HepG2 (cell line): ENCODE results near the gene C16orf86. TPM values are rescaled to one million over a fixed set of nuclear protein-coding genes. Genes with fewer than 3 reads are reported as not detected.

Source experiments
- CBFB ChIP-seq: sonication (generic); formaldehyde crosslinking; IDR thresholded peaks from 2 replicates; pipeline ENCODE4 v1.4.0; 2020; ENCODE audit warnings: missing genetic modification reagents
- HNF1B ChIP-seq: sonication (generic); formaldehyde crosslinking; IDR thresholded peaks from 2 replicates; pipeline ENCODE4 v1.5.1; 2020; ENCODE audit warnings: mild to moderate bottlenecking, moderate library complexity, missing genetic modification reagents
- HNRNPUL1 ChIP-seq: fragments of 200-400 bp; formaldehyde crosslinking; IDR thresholded peaks from 2 replicates; pipeline ENCODE4 v1.6.1; 2017; ENCODE audit warnings: low read depth, mild to moderate bottlenecking, low read length, moderate library complexity
- KAT7 ChIP-seq: IDR thresholded peaks from 2 replicates; pipeline ENCODE4 v1.6.1; 2018; ENCODE audit warnings: borderline replicate concordance, missing compliant biosample characterization
- MXD4 ChIP-seq: IDR thresholded peaks from 2 replicates; pipeline ENCODE4 v1.6.1; 2016; ENCODE audit warnings: mild to moderate bottlenecking, missing biosample characterization, missing genetic modification reagents
- MYC ChIP-seq: sonication (generic); formaldehyde crosslinking; IDR thresholded peaks from 2 replicates; pipeline ENCODE4 v1.9.0; 2021; ENCODE audit warnings: missing genetic modification reagents, borderline replicate concordance
- PHF21A ChIP-seq: sonication (generic); formaldehyde crosslinking; IDR thresholded peaks from 2 replicates; pipeline ENCODE4 v1.5.0; 2020; ENCODE audit warnings: mild to moderate bottlenecking, missing genetic modification reagents
- PLRG1 ChIP-seq: fragments of 450-650 bp; conservative IDR thresholded peaks from 2 replicates; pipeline ENCODE4 v1.6.1; 2016
- PRPF4 ChIP-seq: fragments of 200-400 bp; formaldehyde crosslinking; IDR thresholded peaks from 2 replicates; pipeline ENCODE4 v1.6.1; 2016; ENCODE audit warnings: low read length, low read depth; ENCODE audit not compliant: poor library complexity, severe bottlenecking
- SAFB2 ChIP-seq: sonication (generic); formaldehyde crosslinking; IDR thresholded peaks from 2 replicates; pipeline ENCODE4 v1.5.1; 2020; ENCODE audit warnings: missing genetic modification reagents, low read depth, mild to moderate bottlenecking, borderline replicate concordance
- SP1 ChIP-seq, 2 experiments: fragments of 450-650 bp in 1 of 2; sonication (generic) in 1 of 2; formaldehyde crosslinking in 1 of 2; IDR thresholded peaks; 2 replicates each; pipeline versions ENCODE4 v1.4.0 to v1.6.1; 2016 to 2020; ENCODE audit warnings: missing genetic modification reagents in 1 of 2
- SRSF4 ChIP-seq: fragments of 200-400 bp; formaldehyde crosslinking; IDR thresholded peaks from one replicate; pipeline ENCODE4 v1.6.1; 2018; ENCODE audit warnings: mild to moderate bottlenecking, low read depth, low read length, moderate library complexity; ENCODE audit not compliant: poor library complexity, severe bottlenecking
- THAP8 ChIP-seq: sonication (generic); formaldehyde crosslinking; IDR thresholded peaks from 2 replicates; pipeline ENCODE4 v1.5.1; 2020; ENCODE audit warnings: missing genetic modification reagents, mild to moderate bottlenecking, borderline replicate concordance
- WIZ ChIP-seq: sonication (generic); formaldehyde crosslinking; IDR thresholded peaks from 2 replicates; pipeline ENCODE4 v1.5.1; 2020; ENCODE audit warnings: mild to moderate bottlenecking, missing genetic modification reagents
- ZC3H13 ChIP-seq: sonication (generic); formaldehyde crosslinking; IDR thresholded peaks from 2 replicates; pipeline ENCODE4 v1.8.1; 2023; ENCODE audit warnings: mild to moderate bottlenecking, missing genetic modification reagents, moderate library complexity
- ZNF577 ChIP-seq: sonication (generic); formaldehyde crosslinking; IDR thresholded peaks from 2 replicates; pipeline ENCODE4 v1.4.0; 2020; ENCODE audit warnings: mild to moderate bottlenecking, low read depth, missing genetic modification reagents, borderline replicate concordance
- ZNF614 ChIP-seq: IDR thresholded peaks from 2 replicates; pipeline ENCODE4 v1.6.1; 2018; ENCODE audit warnings: missing biosample characterization, missing genetic modification reagents, inconsistent platforms, borderline replicate concordance
- ZNF761 ChIP-seq: sonication (generic); formaldehyde crosslinking; conservative IDR thresholded peaks from 2 replicates; pipeline ENCODE4 v1.4.0; 2020; ENCODE audit warnings: mild to moderate bottlenecking, missing genetic modification reagents
- ZNF766 ChIP-seq: sonication (generic); formaldehyde crosslinking; IDR thresholded peaks from 2 replicates; pipeline ENCODE4 v1.5.0; 2020; ENCODE audit warnings: missing genetic modification reagents, borderline replicate concordance
- ZNF772 ChIP-seq: sonication (generic); formaldehyde crosslinking; IDR thresholded peaks from 2 replicates; pipeline ENCODE4 v1.5.0; 2020; ENCODE audit warnings: mild to moderate bottlenecking, missing genetic modification reagents
- ZNF83 ChIP-seq: sonication (generic); formaldehyde crosslinking; IDR thresholded peaks from 2 replicates; pipeline ENCODE4 v1.4.0; 2020; ENCODE audit warnings: missing genetic modification reagents, mild to moderate bottlenecking, borderline replicate concordance
- polyA plus RNA-seq, 8 experiments: library from polyadenylated mRNA; depleted of rRNA in 3 of 8; stranded (reverse) in 7 of 8; unstranded in 1 of 8; fragments of >200 nt; fragmentation: Illumina TruSeq in 4 of 8; extraction: Trizol in 4 of 8; gene quantifications; 2 replicates each; pipeline versions ENCODE4 v1.2.1 to v1.2.3, GENCODE V29; 2011 to 2016; ENCODE audit warnings: low read depth in 4 of 8, missing spikeins in 1 of 8, mixed read lengths in 1 of 8; ENCODE audit not compliant: insufficient read depth in 1 of 8
- total RNA-seq, 5 experiments: library from RNA; depleted of rRNA; stranded (reverse); fragments of >200 nt; fragmentation: Illumina TruSeq; extraction: Trizol; gene quantifications; 2 replicates each; pipeline ENCODE4 v1.2.3, GENCODE V29; 2016; ENCODE audit warnings: low read depth in 1 of 5
- TF ChIP-seq, protein P1 (sequence below): sonication (generic); formaldehyde crosslinking; IDR thresholded peaks from 2 replicates; pipeline ENCODE4 v1.5.1; 2020; ENCODE audit warnings: mild to moderate bottlenecking, missing genetic modification reagents

C16orf86 gene
- total and polyA plus RNA-seq, 2 of the 13 experiments (the other 11 are each of a cell fraction or from before 2014, with no cell fraction given) = 1.5 to 3.1 TPM

DNA sequence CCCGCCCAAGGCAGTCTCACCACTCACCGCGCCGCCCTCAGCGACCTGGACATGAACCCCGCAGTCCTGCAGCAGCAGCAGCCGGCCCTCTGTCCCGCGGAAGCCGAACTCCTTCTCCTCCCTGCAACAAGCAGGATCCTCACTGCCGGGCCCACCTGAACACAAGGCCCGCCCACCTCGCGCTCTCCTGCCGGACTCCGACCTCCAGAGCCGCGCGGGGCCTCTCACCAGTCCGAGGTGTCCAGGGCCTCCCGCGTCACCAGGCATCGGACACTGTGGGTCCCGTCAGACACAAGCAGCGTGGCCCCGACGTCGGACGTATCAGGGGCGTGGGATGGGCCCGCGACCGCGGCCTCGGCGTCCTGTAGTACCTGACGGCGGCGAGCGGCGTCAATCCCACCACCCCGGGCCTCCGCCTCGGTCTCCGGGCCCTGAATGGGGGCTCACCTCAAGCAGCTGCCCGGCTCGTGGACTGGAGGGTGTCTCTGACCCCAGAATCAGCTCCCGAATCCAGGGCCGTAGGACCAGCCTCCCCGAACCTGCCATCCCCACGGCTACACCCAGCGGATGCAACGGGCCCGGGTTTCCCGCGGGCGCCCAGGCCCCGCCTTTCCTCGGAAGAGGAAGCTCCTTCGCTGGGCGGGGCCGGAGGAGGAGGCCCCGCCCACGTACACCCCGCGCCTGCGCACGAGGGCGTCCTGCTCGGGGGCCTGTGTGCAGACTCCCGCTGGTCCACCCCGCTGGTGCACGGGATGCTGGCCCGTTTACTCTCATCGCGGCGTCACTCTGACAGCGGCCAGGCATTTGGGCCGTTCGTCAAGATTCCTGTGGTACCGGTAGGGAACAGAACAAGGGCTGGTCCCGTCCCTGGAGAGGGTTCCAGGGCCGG is 6.7 kb upstream of the C16orf86 start, which contains the start of gene ACD (continued):
- TF ChIP-seq SAFB2 (CRISPR knock-in tag) = peak; percentile 92
- TF ChIP-seq KAT7 = peak; percentile 27; the same call in 1 of the 2 replicates
- peak; percentile 83; the same call in 1 of the 2 replicates for TF ChIP-seq ZNF761
- peak; percentile 90 for TF ChIP-seq HNF1B (CRISPR knock-in tag)
- peak; percentile 70 for TF ChIP-seq PHF21A (CRISPR knock-in tag)
- peak; percentile 67; the same call in 1 of the 2 replicates for TF ChIP-seq MXD4 (CRISPR knock-in tag)
- TF ChIP-seq PLRG1 = no peak
- no peak for TF ChIP-seq SRSF4
- TF ChIP-seq THAP8 (CRISPR knock-in tag) = no peak
- TF ChIP-seq, protein P1, sequence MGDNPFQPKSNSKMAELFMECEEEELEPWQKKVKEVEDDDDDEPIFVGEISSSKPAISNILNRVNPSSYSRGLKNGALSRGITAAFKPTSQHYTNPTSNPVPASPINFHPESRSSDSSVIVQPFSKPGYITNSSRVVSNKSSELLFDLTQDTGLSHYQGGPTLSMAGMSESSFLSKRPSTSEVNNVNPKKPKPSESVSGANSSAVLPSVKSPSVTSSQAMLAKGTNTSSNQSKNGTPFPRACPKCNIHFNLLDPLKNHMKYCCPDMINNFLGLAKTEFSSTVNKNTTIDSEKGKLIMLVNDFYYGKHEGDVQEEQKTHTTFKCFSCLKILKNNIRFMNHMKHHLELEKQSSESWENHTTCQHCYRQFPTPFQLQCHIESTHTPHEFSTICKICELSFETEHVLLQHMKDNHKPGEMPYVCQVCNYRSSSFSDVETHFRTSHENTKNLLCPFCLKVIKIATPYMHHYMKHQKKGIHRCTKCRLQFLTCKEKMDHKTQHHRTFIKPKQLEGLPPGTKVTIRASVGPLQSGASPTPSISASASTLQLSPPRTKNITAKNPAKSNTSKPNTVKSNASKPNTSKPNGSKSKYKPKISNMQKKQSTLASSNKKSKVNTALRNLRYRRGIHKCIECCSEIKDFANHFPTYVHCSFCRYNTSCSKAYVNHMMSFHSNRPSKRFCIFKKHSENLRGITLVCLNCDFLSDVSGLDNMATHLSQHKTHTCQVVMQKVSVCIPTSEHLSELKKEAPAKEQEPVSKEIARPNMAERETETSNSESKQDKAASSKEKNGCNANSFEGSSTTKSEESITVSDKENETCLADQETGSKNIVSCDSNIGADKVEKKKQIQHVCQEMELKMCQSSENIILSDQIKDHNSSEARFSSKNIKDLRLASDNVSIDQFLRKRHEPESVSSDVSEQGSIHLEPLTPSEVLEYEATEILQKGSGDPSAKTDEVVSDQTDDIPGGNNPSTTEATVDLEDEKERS = peak; percentile 85
- TF ChIP-seq ZC3H13 (CRISPR knock-in tag) = no peak; the same call in 1 of the 2 replicates
- no peak for TF ChIP-seq WIZ (CRISPR knock-in tag)
- peak; percentile 63 for TF ChIP-seq ZNF772 (CRISPR knock-in tag)
- no peak for TF ChIP-seq ZNF577 (CRISPR knock-in tag)
- TF ChIP-seq ZNF766 (CRISPR knock-in tag) = no peak; the same call in 1 of the 2 replicates
- TF ChIP-seq PRPF4 = no peak
- TF ChIP-seq ZNF614 (CRISPR knock-in tag) = no peak; the same call in 1 of the 2 replicates
- peak; percentile 63; the same call in 1 of the 2 replicates for TF ChIP-seq MYC (CRISPR knock-in tag)
- 0 out of 2 replicates have a peak, but pooled peaks have one; percentile 28 for TF ChIP-seq CBFB (CRISPR knock-in tag)
- no peak for TF ChIP-seq SP1 (IDR thresholded peaks at IDR 0.05)
- TF ChIP-seq SP1 (CRISPR knock-in tag; IDR thresholded peaks at IDR 0.05) = peak; percentile 88
- peak; percentile 88 for TF ChIP-seq ZNF83
- TF ChIP-seq HNRNPUL1 = no peak
